Measurements from ENCODE around the gene MRM3. TPM values are rescaled to one million over a fixed set of nuclear protein-coding genes. Genes with fewer than 3 reads are reported as not detected.
"Not testable (repeated sequence)": the region's sequence is repeated elsewhere in the genome, so short reads cannot be mapped to it uniquely, and the experiment has no call there.

MRM3 gene
- polyA plus RNA-seq, 1 experiment = 10.1 TPM

- H3K4me3 ChIP-seq (ENCODE audit: low read depth, low read length) = no peak overlapping the region
- DNase-seq (ENCODE audit: low read depth) = no peak
- H3K27me3 ChIP-seq (ENCODE audit: control insufficient read depth, insufficient read depth, low read length) = no peaks in the 10 kb centered on the region
- no peak for TF ChIP-seq CTCF (IDR thresholded peaks at IDR 0.05; ENCODE audit: insufficient read depth, low read depth, low read length)
- ChIA-PET POLR2A (no interaction called here), CTCF (interaction anchor here (1.1 to 1.2 kb wide), 2 partner anchors 9 to 223 kb away, joined by 3 read pairs; partner anchors contain the start of gene TIMM22)
- H3K36me3 ChIP-seq (ENCODE audit: control insufficient read depth, insufficient read depth, low read length) = peaks cover 21% of the 10 kb centered on the region
These were observed 7.9 kb upstream of the MRM3 start for GRCh38 chr17:774313-774584.

- ChIA-PET POLR2A (no interaction called here), CTCF (interaction anchor here (0.7 to 2.1 kb wide), 3 partner anchors 202 to 304 kb away, joined by 4 to 5 read pairs (median 4); partner anchors contain the start of genes NXN and TIMM22)
- DNase-seq (ENCODE audit: low read depth) = no peak
- peaks cover 16% of the 10 kb centered on the region for H3K36me3 ChIP-seq (ENCODE audit: control insufficient read depth, insufficient read depth, low read length)
- no peak for TF ChIP-seq CTCF (IDR thresholded peaks at IDR 0.05; ENCODE audit: insufficient read depth, low read depth, low read length)
- no peaks in the 10 kb centered on the region for H3K27me3 ChIP-seq (ENCODE audit: control insufficient read depth, insufficient read depth, low read length)
- no peak overlapping the region for H3K4me3 ChIP-seq (ENCODE audit: low read depth, low read length)
These were observed 4.1 kb upstream of the MRM3 start for GRCh38 chr17:778096-778495.

GRCh38 chr17:784143-784542 is 2.0 kb downstream of the MRM3 start:
- TF ChIP-seq CTCF (IDR thresholded peaks at IDR 0.05; ENCODE audit: insufficient read depth, low read depth, low read length) = no peak
- CTCF ChIA-PET = no interaction called here
- POLR2A ChIA-PET = no interaction called here
- Histone ChIP-seq H3K4me3 (ENCODE audit: low read depth, low read length) (no peak overlapping the region), H3K27me3 (ENCODE audit: control insufficient read depth, insufficient read depth, low read length) (no peaks in the 10 kb centered on the region), H3K36me3 (ENCODE audit: control insufficient read depth, insufficient read depth, low read length) (peaks cover 8% of the 10 kb centered on the region)
- no peak for DNase-seq (ENCODE audit: low read depth)

- DNase-seq (ENCODE audit: low read depth); POLR2A ChIA-PET: not testable (repeated sequence)
- CTCF ChIA-PET = interaction anchor here (1.0 to 1.6 kb wide), 3 partner anchors 9 to 195 kb away, joined by 3 to 7 read pairs (median 4); no protein-coding TSS in a partner anchor
These were observed 3.7 kb downstream of the MRM3 start for GRCh38 chr17:785901-786300.

GRCh38 chr17:787641-788221 is 5.6 kb downstream of the MRM3 start:
- ChIA-PET POLR2A (no interaction called here), CTCF (interaction anchor here (1.2 to 1.6 kb wide), 3 partner anchors 9 to 193 kb away, joined by 4 to 7 read pairs (median 5); partner anchors contain the start of gene NXN)
- no peak for DNase-seq (ENCODE audit: low read depth)
- H3K27me3 ChIP-seq (ENCODE audit: control insufficient read depth, insufficient read depth, low read length) = no peaks in the 10 kb centered on the region
- H3K4me3 ChIP-seq (ENCODE audit: low read depth, low read length) = no peak overlapping the region
- peaks cover 12% of the 10 kb centered on the region for H3K36me3 ChIP-seq (ENCODE audit: control insufficient read depth, insufficient read depth, low read length)
- TF ChIP-seq CTCF (IDR thresholded peaks at IDR 0.05; ENCODE audit: insufficient read depth, low read depth, low read length) = no peak

More at GRCh38 chr17:785901-786300, 3.7 kb downstream of the MRM3 start:
- not testable (repeated sequence) for H3K27me3 ChIP-seq (ENCODE audit: control insufficient read depth, insufficient read depth, low read length); H3K4me3 ChIP-seq (ENCODE audit: low read depth, low read length)
- H3K36me3 ChIP-seq (ENCODE audit: control insufficient read depth, insufficient read depth, low read length) = peaks cover 11% of the 10 kb centered on the region

GRCh38 chr17:788551-788950 is 6.4 kb downstream of the MRM3 start:
- ChIA-PET CTCF (interaction anchor here (1.2 to 1.6 kb wide), 2 partner anchors 8 to 191 kb away, joined by 4 to 5 read pairs; partner anchors contain the start of gene NXN), POLR2A (no interaction called here)
- no peaks in the 10 kb centered on the region for H3K27me3 ChIP-seq (ENCODE audit: control insufficient read depth, insufficient read depth, low read length)
- H3K4me3 ChIP-seq (ENCODE audit: low read depth, low read length) = no peak overlapping the region
- DNase-seq (ENCODE audit: low read depth) = no peak
- H3K36me3 ChIP-seq (ENCODE audit: control insufficient read depth, insufficient read depth, low read length) = peaks cover 12% of the 10 kb centered on the region
- TF ChIP-seq CTCF (IDR thresholded peaks at IDR 0.05; ENCODE audit: insufficient read depth, low read depth, low read length) = no peak

All from BJ (cell line).